GM18858 (cell line): Measurements from ENCODE around the gene SLC39A6.
"Not testable (repeated sequence)": the region's sequence is repeated elsewhere in the genome, so short reads cannot be mapped to it uniquely, and the experiment has no call there.

Experiments used
- ATAC-seq: cut with Tn5 transposase; IDR thresholded peaks from one replicate; pipeline ENCODE4 v1.9.1; 2021; ENCODE audit not compliant: unreplicated experiment

Gene SLC39A6

GRCh38 chr18:36066001-36066400 is 63.1 kb downstream of the SLC39A6 start:
- no peak for ATAC-seq

- ATAC-seq = not testable (repeated sequence)
These were observed 64.4 kb downstream of the SLC39A6 start for GRCh38 chr18:36064809-36065079.

- no peak for ATAC-seq
These were observed 64.9 kb downstream of the SLC39A6 start for GRCh38 chr18:36064027-36064808.

GRCh38 chr18:36058674-36059073 is 70.5 kb downstream of the SLC39A6 start:
- no peak for ATAC-seq
